Endometrium (tissue), 2 donors: ENCODE measurements around the gene OLAH.
A peak's percentile ranks its signal among the peaks of the same experiment; 100 is the strongest.

Source experiments
- FAIRE-seq: peaks from 2 replicates; lab custom pipeline; 2012; peaks lifted over from hg19 to GRCh38; lab: Jason Lieb, UNC
- donor health status: control.
- donor health status: control.

The OLAH gene

DNA sequence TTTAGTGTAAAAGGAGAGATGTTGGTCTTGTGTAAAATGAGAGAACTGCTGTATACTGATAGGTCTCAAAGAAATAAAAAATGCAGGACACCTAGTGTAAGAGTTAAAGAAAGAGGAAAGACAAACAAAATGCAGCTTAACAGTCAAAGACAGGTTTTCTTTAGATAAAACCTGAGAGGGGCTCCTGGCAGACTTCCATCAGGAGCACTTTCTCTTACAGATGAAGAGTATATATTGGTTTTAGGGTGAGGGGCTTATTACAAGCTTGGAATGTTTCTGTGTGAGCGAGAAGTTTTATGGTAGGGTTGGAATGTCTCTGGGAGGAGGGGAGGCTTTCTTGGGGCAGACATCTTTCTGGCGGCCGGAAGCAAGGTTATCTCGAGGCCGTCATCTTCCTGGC is 28.6 kb downstream of the OLAH start:
- no peak for FAIRE-seq

- FAIRE-seq: no peak
Measured at GRCh38 chr10:15075421-15075820, 31.7 kb downstream of the OLAH start.

- FAIRE-seq: no peak
Measured at GRCh38 chr10:15083674-15084501, 40.1 kb downstream of the OLAH start.

GRCh38 chr10:15084502-15084922 is 40.8 kb downstream of the OLAH start:
- peak; percentile 98 for FAIRE-seq

- FAIRE-seq: no peak
Measured at GRCh38 chr10:15088428-15089261, 44.9 kb downstream of the OLAH start, which contains the start of gene ACBD7. Gene ACBD7 (minus strand): TSS chr10:15088776. CDS start chr10:15088728, 48 bp downstream.

GRCh38 chr10:15091418-15091817 is 47.7 kb downstream of the OLAH start:
- no peak for FAIRE-seq

- FAIRE-seq: no peak
Measured at GRCh38 chr10:15092855-15093408, 49.2 kb downstream of the OLAH start.

GRCh38 chr10:15096661-15097010 is 52.9 kb downstream of the OLAH start:
- FAIRE-seq: no peak

DNA sequence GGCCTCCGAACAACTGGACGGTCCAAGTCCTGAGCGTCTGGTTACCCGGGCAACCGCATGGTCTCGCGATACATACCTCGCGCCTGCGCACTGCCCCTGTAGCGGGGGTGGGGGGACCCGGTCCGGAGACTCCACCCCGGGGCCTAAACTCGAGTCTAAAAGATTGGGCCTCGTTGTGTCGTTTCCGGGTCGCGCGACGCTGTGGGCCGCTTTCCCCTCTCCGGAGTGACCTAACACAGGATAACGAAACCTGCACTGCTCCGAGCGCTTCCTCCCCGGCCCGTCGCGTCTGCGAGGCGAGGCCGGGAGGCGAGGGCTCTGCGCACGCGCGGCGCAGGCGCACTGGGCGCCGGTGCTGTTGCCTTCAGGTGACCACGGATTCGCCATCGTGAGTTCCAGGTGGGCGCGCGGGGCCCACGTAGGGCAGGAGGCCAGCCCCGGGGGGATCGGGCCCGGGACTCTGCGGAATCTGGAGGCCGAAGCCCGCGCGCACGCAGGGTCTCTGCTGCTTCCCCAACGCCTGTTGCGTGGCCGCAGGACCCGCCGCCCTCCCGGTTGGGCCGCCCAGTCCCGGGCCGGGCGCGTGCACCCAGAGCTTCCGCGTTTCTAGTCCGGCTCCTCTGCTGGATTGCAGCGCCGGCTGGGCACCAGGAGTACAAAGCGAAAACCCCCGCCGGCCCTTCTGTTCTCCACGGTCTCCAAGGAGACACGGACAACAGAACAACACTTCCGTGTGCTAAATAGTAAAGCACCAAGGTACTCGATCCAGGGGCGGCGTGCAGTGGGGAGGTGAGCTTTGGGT is 53.5 kb downstream of the OLAH start, which contains the start of gene RPP38:
TSS of gene RPP38 (plus strand) at position 345 of the 802 bp plus-strand sequence. CDS start 5,960 bp downstream, outside the sequence.
- FAIRE-seq: no peak

DNA sequence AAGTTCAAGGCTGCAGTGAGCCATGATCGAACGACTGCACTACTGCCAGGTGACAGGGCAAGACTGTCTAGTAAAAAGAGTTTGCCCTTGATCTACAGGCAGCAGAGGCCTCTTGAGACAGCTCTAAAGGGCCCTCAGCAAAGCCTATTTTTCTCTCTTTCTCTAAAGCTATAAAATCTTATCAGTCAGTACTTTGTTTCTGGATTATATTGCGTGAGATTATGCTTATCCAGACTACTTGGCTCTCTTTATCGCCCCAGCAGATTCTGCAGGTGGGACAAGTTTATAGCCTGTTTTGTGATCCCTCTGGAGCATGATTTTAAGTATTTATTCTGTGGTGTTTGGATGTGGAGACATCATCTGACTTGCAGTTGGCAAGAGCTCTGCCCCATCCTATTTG is 56.1 kb downstream of the OLAH start:
- no peak for FAIRE-seq

GRCh38 chr10:15103513-15103912 is 59.8 kb downstream of the OLAH start:
- FAIRE-seq: no peak

GRCh38 chr10:15106352-15107013 is 62.7 kb downstream of the OLAH start:
- no peak for FAIRE-seq

DNA sequence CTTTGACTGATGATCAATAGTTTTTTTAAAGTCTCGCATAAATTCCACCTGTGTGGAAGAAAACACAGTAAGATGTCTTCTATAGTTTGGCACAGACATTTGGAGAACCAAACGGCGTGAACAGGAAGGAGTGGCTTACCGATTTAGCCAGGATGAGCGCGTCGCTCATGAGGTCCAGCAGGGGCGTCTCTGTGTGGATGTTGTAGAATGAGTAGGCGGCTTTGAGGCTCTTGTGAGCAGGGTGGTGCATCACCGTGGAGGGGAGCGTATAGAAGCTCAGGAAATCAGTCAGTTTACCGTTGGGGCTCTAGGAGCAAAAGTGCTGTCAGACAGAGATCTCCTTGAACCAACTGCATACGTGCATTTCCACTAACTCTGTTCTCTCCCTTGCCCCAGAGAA is 68.9 kb downstream of the OLAH start:
- FAIRE-seq: no peak

DNA sequence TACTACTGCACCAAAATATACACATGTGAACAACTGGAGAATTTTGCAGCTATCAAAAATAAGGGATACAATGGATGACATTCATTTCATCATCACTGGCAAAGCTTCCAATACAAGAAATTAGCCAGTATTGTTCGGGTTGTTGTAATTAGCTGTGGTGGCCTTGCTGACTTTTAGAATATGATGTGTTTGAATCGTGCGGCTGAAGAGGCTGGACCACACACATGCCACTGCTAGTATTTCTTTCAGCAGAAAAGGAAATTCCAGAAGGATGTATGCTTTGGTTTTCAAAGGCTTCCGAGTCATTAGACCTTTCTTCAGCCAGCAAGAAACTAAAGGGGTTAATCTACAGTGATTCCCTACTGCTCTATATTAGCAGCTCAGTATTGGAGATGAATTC is 70.0 kb downstream of the OLAH start:
- FAIRE-seq: no peak

GRCh38 chr10:15116225-15116624 is 72.5 kb downstream of the OLAH start:
- no peak for FAIRE-seq

GRCh38 chr10:15118615-15119014 is 74.9 kb downstream of the OLAH start:
- no peak for FAIRE-seq

DNA sequence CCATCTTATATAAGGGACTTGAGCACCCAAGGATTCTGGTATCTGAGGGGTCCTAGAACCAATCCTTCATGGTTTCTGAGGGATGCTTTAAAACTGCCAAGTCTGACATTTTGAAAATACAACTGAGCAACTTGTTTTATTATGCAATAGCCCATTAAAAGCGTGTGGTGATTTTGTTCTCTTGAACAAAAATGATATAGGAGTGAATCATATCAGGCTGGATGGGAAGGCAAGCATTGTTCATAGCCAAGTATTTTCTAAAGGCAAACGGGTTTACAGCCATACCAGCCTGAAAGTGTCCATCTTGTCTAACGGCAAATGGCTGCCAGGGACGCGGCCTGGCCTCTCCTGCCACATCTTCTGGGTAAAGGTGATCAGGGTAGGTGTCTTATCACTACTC is 76.8 kb downstream of the OLAH start:
- no peak for FAIRE-seq

GRCh38 chr10:15121707-15122106 is 78.0 kb downstream of the OLAH start:
- FAIRE-seq: no peak

GRCh38 chr10:15122477-15123030 is 78.8 kb downstream of the OLAH start:
- FAIRE-seq: no peak
